HepG2 (cell line): ENCODE data around the gene TSPAN15. TPM values are rescaled to one million over a fixed set of nuclear protein-coding genes. Genes with fewer than 3 reads are reported as not detected.

Experiments used
- ATAC-seq: fragments of 200-7000 bp; cut with Tn5 transposase; 3 replicates; pipeline ENCODE4 v1.9.1; 2020; ENCODE audit warnings: mild to moderate bottlenecking, moderate library complexity
- BruUV-seq: library from RNA; stranded (reverse); fragments of 400-500 nt; replicated peaks from 2 replicates; lab custom pipeline; 2021; lab: Mats Ljungman, UMichigan
- CTCF ChIA-PET: fragments of 300-600 bp; formaldehyde crosslinking; extraction: SDS; loops from one replicate; lab custom pipeline; 2021; ENCODE audit warnings: low total read pairs, inconsistent platforms, low intra/inter-chr PET ratio; lab: Yijun Ruan, JAX
- POLR2A ChIA-PET: fragments of 350-600 bp; sonication (Branson Sonifier 250); formaldehyde crosslinking; loops from one replicate; lab custom pipeline; 2020; ENCODE audit warnings: antibody characterized with exemption, inconsistent platforms; lab: Yijun Ruan, JAX
- DNase-seq: peaks from one replicate; pipeline ENCODE4 v3.0.0-alpha.2; 2015; ENCODE audit warnings: low spot score
- FAIRE-seq: peaks from 3 replicates; lab custom pipeline; 2011; peaks lifted over from hg19 to GRCh38; lab: Jason Lieb, UNC
- H2AFZ ChIP-seq: one replicate; pipeline ENCODE4 v1.6.1; 2011; ENCODE audit warnings: low read length, inconsistent platforms
- H3K27ac ChIP-seq: fragments of 300-600 bp; 3 replicates; pipeline ENCODE4 v1.8.0; 2011; ENCODE audit warnings: mixed run types, mild to moderate bottlenecking, mixed read lengths, low read length, inconsistent platforms; ENCODE audit not compliant: insufficient read depth; ENCODE audit errors: extremely low read length
- H3K27me3 ChIP-seq, 2 experiments: fragments of 200-600 bp in 1 of 2; 2 replicates in 1 of 2; 3 replicates in 1 of 2; pipeline versions ENCODE4 v1.6.0 to v1.8.0; 2011; ENCODE audit warnings: low read length in 2 of 2, mild to moderate bottlenecking in 2 of 2, moderate library complexity in 2 of 2, inconsistent platforms in 1 of 2; ENCODE audit not compliant: insufficient read depth in 2 of 2, control insufficient read depth in 1 of 2
- H3K36me3 ChIP-seq, 2 experiments: fragments of 200-600 bp in 1 of 2; replicated peaks in 1 of 2; 2 replicates in 1 of 2; 3 replicates in 1 of 2; pipeline versions ENCODE4 v1.5.1 to v1.8.0; 2011; ENCODE audit warnings: low read length in 2 of 2, inconsistent platforms in 1 of 2; ENCODE audit not compliant: insufficient read depth in 2 of 2, control insufficient read depth in 1 of 2
- H3K4me1 ChIP-seq: 2 replicates; pipeline ENCODE4 v1.5.1; 2012; ENCODE audit warnings: low read length, inconsistent platforms; ENCODE audit not compliant: insufficient read depth
- H3K4me2 ChIP-seq: 2 replicates; pipeline ENCODE4 v1.6.0; 2011; ENCODE audit warnings: low read depth, low read length, inconsistent platforms
- H3K4me3 ChIP-seq, 3 experiments: fragments of 200-600 bp in 1 of 3; sonication (generic), shearing (Covaris generic) in 1 of 3; replicated peaks in 1 of 3; 2 replicates each; pipeline ENCODE4 v1.5.1; 2011 to 2016; ENCODE audit warnings: low read length in 3 of 3, inconsistent platforms in 2 of 3, low read depth in 2 of 3, mild to moderate bottlenecking in 2 of 3, control low read depth in 1 of 3, mixed read lengths in 1 of 3; ENCODE audit not compliant: insufficient read depth in 1 of 3
- H3K79me2 ChIP-seq: one replicate; pipeline ENCODE4 v1.6.1; 2011; ENCODE audit warnings: low read length, inconsistent platforms; ENCODE audit not compliant: insufficient read depth
- H3K9ac ChIP-seq: 2 replicates; pipeline ENCODE4 v1.6.0; 2011; ENCODE audit warnings: mild to moderate bottlenecking, low read depth, low read length, inconsistent platforms; ENCODE audit not compliant: insufficient read depth
- H3K9me3 ChIP-seq: 2 replicates; pipeline ENCODE4 v1.5.1; 2012; ENCODE audit warnings: mild to moderate bottlenecking, low read length
- H4K20me1 ChIP-seq: 2 replicates; pipeline ENCODE4 v1.6.0; 2011; ENCODE audit warnings: inconsistent platforms, mild to moderate bottlenecking, low read length, moderate library complexity; ENCODE audit not compliant: insufficient read depth
- ATAD3A ChIP-seq: sonication (generic); formaldehyde crosslinking; IDR thresholded peaks from 2 replicates; pipeline ENCODE4 v1.4.0; 2020; ENCODE audit warnings: missing genetic modification reagents
- KDM6A ChIP-seq: IDR thresholded peaks from 2 replicates; pipeline ENCODE4 v1.6.1; 2016; ENCODE audit warnings: low read depth
- KMT2A ChIP-seq: sonication (generic); formaldehyde crosslinking; IDR thresholded peaks from 2 replicates; pipeline ENCODE4 v1.4.0; 2020; ENCODE audit warnings: missing genetic modification reagents
- MTF1 ChIP-seq: sonication (generic); formaldehyde crosslinking; IDR thresholded peaks from 2 replicates; pipeline ENCODE4 v1.5.0; 2020; ENCODE audit warnings: missing genetic modification reagents
- PCBP1 ChIP-seq: fragments of 200-400 bp; formaldehyde crosslinking; IDR thresholded peaks from 2 replicates; pipeline ENCODE4 v1.6.1; 2017; ENCODE audit warnings: mild to moderate bottlenecking, low read depth, low read length, borderline replicate concordance
- RAD21 ChIP-seq: fragments of 450-650 bp; formaldehyde crosslinking; IDR thresholded peaks from 2 replicates; pipeline ENCODE4 v1.5.0; 2020; ENCODE audit warnings: mild to moderate bottlenecking
- SRF ChIP-seq: IDR thresholded peaks from 2 replicates; pipeline ENCODE4 v1.6.1; 2011; ENCODE audit warnings: mild to moderate bottlenecking, low read depth, low read length, moderate library complexity
- STAG1 ChIP-seq: sonication (generic); formaldehyde crosslinking; IDR thresholded peaks from 2 replicates; pipeline ENCODE4 v1.4.0; 2020; ENCODE audit warnings: missing genetic modification reagents
- THAP11 ChIP-seq: IDR thresholded peaks from 2 replicates; pipeline ENCODE4 v1.6.1; 2016; ENCODE audit warnings: missing biosample characterization, missing genetic modification reagents
- TMF1 ChIP-seq: sonication (generic); formaldehyde crosslinking; IDR thresholded peaks from 2 replicates; pipeline ENCODE4 v1.8.1; 2022; ENCODE audit warnings: low read depth, missing genetic modification reagents
- WIZ ChIP-seq: sonication (generic); formaldehyde crosslinking; IDR thresholded peaks from 2 replicates; pipeline ENCODE4 v1.5.1; 2020; ENCODE audit warnings: mild to moderate bottlenecking, missing genetic modification reagents
- ZBTB42 ChIP-seq: sonication (generic); formaldehyde crosslinking; IDR thresholded peaks from 2 replicates; pipeline ENCODE4 v1.5.0; 2020; ENCODE audit warnings: mild to moderate bottlenecking, missing genetic modification reagents
- ZNF24 ChIP-seq: fragments of 450-650 bp; IDR thresholded peaks from 2 replicates; pipeline ENCODE4 v1.6.1; 2017; ENCODE audit warnings: antibody characterized with exemption, mild to moderate bottlenecking
- ZNF441 ChIP-seq: sonication (generic); formaldehyde crosslinking; IDR thresholded peaks from 2 replicates; pipeline ENCODE4 v1.7.0; 2021; ENCODE audit warnings: missing genetic modification reagents, borderline replicate concordance
- ZNF557 ChIP-seq: sonication (generic); formaldehyde crosslinking; IDR thresholded peaks from 2 replicates; pipeline ENCODE4 v1.4.0; 2020; ENCODE audit warnings: missing genetic modification reagents
- ZNF589 ChIP-seq: sonication (generic); formaldehyde crosslinking; conservative IDR thresholded peaks from 2 replicates; pipeline ENCODE4 v1.8.0; 2022; ENCODE audit warnings: mild to moderate bottlenecking, moderate library complexity, missing genetic modification reagents
- ZSCAN20 ChIP-seq: sonication (generic); formaldehyde crosslinking; IDR thresholded peaks from 2 replicates; pipeline ENCODE4 v1.4.0; 2020; ENCODE audit warnings: missing genetic modification reagents, mild to moderate bottlenecking, borderline replicate concordance
- WGBS: methylation state at CpG from one replicate; pipeline ENCODE4 v1.1.6; 2017; ENCODE audit warnings: low lambda C conversion rate; 5-methylcytosine and 5-hydroxymethylcytosine counted together
- in situ Hi-C: cut with HindIII; loops from 2 replicates; pipeline ENCODE4 v1.10.0; 2017; ENCODE audit warnings: low pct_unique_long_range_greater_than_20kb; ENCODE audit not compliant: extremely low pct_ligation_motif_present
- intact Hi-C: fragments of 100-400 bp; cut with micrococcal nuclease; formaldehyde crosslinking; loops from one replicate; pipeline ENCODE4 v1.10.0; 2022; ENCODE audit not compliant: unreplicated experiment
- polyA plus RNA-seq, 8 experiments: library from polyadenylated mRNA; depleted of rRNA in 3 of 8; stranded (reverse) in 7 of 8; unstranded in 1 of 8; fragments of >200 nt; fragmentation: Illumina TruSeq in 4 of 8; extraction: Trizol in 4 of 8; gene quantifications; 2 replicates each; pipeline versions ENCODE4 v1.2.1 to v1.2.3, GENCODE V29; 2011 to 2016; ENCODE audit warnings: low read depth in 4 of 8, missing spikeins in 1 of 8, mixed read lengths in 1 of 8; ENCODE audit not compliant: insufficient read depth in 1 of 8
- total RNA-seq, 5 experiments: library from RNA; depleted of rRNA; stranded (reverse); fragments of >200 nt; fragmentation: Illumina TruSeq; extraction: Trizol; gene quantifications; 2 replicates each; pipeline ENCODE4 v1.2.3, GENCODE V29; 2016; ENCODE audit warnings: low read depth in 1 of 5
- TF ChIP-seq, protein P1 (sequence below): IDR thresholded peaks from 2 replicates; pipeline ENCODE4 v1.6.1; 2016
- TF ChIP-seq, protein P2 (sequence below): IDR thresholded peaks from 2 replicates; pipeline ENCODE4 v1.6.1; 2016; ENCODE audit warnings: missing compliant biosample characterization, missing genetic modification reagents, borderline replicate concordance

Gene TSPAN15
- total and polyA plus RNA-seq, 2 of the 13 experiments (the other 11 are each of a cell fraction or from before 2014, with no cell fraction given) = 0.27 to 3.2 TPM

DNA sequence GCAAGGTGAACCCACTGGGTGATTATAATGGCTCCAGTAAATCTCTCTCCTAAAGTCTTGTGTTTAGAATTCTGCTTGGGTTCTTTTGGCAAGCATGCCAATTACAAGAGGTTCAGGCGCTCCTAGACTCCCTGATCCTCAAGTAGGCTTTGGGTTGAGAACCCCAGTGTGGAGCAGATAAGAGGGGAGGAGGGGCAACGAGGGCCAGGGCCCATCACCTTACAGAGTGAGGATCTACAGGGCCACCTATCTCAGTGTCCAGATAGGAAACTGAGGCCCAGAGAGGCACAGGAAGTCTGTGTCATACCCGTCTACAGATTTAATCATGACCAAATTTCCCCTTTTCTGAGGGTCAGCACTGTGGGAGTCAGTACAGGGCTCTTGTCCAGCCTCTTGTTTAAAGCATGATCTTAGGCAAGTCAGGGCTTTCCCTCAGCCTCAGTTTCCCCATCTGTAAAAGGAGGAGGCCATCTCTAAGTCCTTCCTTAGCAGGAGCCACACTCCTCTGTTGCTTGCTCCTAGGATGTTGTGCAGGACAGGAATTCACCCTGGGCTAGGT, 39.0 kb upstream of the TSPAN15 start:
- FAIRE-seq (no peak), DNase-seq (no peak), ATAC-seq (no peak)
- Histone ChIP-seq H3K27me3 (no peaks in the 10 kb centered on the region), H3K9me3 (no peaks in the 10 kb centered on the region), H3K27ac (no peak overlapping the region), H4K20me1 (no peaks in the 10 kb centered on the region), H3K79me2 (no peaks in the 10 kb centered on the region), H2AFZ (no peak overlapping the region), H3K4me2 (no peak overlapping the region), H3K36me3 (no peaks in the 10 kb centered on the region), H3K4me3 (no peak overlapping the region), H3K9ac (no peak overlapping the region), H3K4me1 (peaks cover 24% of the 10 kb centered on the region)
- intact Hi-C loops (no loop called here), in situ Hi-C loops (no loop called here)
- CTCF ChIA-PET = no interaction called here
- TF ChIP-seq TMF1 (no peak), ZNF24 (no peak), THAP11 (CRISPR knock-in tag) (no peak), ATAD3A (CRISPR knock-in tag) (no peak), KDM6A (CRISPR knock-in tag) (no peak), ZBTB42 (CRISPR knock-in tag) (no peak)
- TF ChIP-seq, protein P1, sequence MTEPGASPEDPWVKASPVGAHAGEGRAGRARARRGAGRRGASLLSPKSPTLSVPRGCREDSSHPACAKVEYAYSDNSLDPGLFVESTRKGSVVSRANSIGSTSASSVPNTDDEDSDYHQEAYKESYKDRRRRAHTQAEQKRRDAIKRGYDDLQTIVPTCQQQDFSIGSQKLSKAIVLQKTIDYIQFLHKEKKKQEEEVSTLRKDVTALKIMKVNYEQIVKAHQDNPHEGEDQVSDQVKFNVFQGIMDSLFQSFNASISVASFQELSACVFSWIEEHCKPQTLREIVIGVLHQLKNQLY (CRISPR knock-in tag) = no peak
- no TSS peak for BruUV-seq
- POLR2A ChIA-PET = no interaction called here
- 39% methylated on average over 3 of the region's 3 CpGs for WGBS

DNA sequence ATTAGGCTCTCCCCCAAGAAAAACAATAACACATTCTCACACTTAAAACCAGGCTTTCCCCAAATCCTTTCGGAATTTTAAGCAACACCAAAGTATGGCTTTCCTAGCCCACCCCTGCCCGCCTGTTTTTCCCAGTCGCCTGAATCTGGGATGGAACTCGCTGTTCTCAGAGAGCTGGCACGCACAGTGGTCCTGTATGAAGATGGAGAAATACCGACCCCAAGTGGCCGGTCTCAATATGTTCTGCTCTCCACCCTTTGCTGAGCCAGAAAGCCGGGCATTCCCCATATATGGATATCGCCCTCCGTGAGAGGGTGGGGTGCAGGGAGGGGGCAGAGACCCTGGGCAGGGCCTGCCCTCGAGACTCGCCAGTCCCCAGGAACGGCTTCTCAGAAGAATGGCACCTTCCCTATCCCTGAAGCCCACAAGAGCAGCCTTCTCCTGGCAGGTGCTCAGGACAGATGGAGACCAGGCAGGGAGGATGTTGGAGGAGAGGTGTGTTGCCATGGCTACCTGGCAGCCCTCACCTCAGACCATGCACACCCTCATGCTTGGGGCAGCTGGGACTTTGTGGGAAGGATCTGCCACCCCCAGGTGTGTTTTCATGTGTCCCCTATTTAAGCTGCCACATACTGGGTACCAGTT, 37.9 kb upstream of the TSPAN15 start:
- WGBS = 10% methylated on average over 8 of the region's 13 CpGs
- BruUV-seq = no TSS peak
- TF ChIP-seq SRF (peak; percentile 92), STAG1 (CRISPR knock-in tag) (peak; percentile 61), KMT2A (CRISPR knock-in tag) (no peak), ZNF441 (CRISPR knock-in tag) (no peak), MTF1 (CRISPR knock-in tag) (no peak), WIZ (CRISPR knock-in tag) (no peak), ZSCAN20 (CRISPR knock-in tag) (0 out of 2 replicates have a peak, but pooled peaks have one; percentile 32), ZNF589 (CRISPR knock-in tag) (no peak), RAD21 (CRISPR knock-in tag) (peak; percentile 67; the same call in 1 of the 2 replicates), ZNF557 (CRISPR knock-in tag) (no peak), PCBP1 (no peak)
- TF ChIP-seq, protein P2, sequence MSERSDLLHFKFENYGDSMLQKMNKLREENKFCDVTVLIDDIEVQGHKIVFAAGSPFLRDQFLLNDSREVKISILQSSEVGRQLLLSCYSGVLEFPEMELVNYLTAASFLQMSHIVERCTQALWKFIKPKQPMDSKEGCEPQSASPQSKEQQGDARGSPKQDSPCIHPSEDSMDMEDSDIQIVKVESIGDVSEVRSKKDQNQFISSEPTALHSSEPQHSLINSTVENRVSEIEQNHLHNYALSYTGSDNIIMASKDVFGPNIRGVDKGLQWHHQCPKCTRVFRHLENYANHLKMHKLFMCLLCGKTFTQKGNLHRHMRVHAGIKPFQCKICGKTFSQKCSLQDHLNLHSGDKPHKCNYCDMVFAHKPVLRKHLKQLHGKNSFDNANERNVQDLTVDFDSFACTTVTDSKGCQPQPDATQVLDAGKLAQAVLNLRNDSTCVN (CRISPR knock-in tag) = 0 out of 2 replicates have a peak, but pooled peaks have one; percentile 31

More for the DNA sequence above, 37.9 kb upstream of the TSPAN15 start:
- no peaks in the 10 kb centered on the region for H3K36me3 ChIP-seq
- FAIRE-seq = peak; percentile 15
- ChIA-PET POLR2A (no interaction called here), CTCF (no interaction called here)
- H3K27ac ChIP-seq = no peak overlapping the region
- intact Hi-C loops = no loop called here
- no peaks in the 10 kb centered on the region for H4K20me1 ChIP-seq
- no peak overlapping the region for H3K4me3 ChIP-seq
- H3K4me2 ChIP-seq = no peak overlapping the region; the same call in 1 of the 2 replicates
- peak; percentile 41 for DNase-seq
- H3K79me2 ChIP-seq = no peaks in the 10 kb centered on the region
- H3K9ac ChIP-seq = no peak overlapping the region
- peak; percentile 69 for ATAC-seq
- peaks cover 28% of the 10 kb centered on the region for H3K4me1 ChIP-seq
- in situ Hi-C loops = no loop called here
- no peaks in the 10 kb centered on the region for H3K27me3 ChIP-seq
- H2AFZ ChIP-seq = no peak overlapping the region
- no peaks in the 10 kb centered on the region for H3K9me3 ChIP-seq
